Stimulated activated CD8-positive, alpha-beta memory T cell treated with anti-CD3 and anti-CD28 coated beads, Interleukin-4, amount 100 ng/mL, for 24 hours (primary cell): Measurements from ENCODE around the gene IRGQ.
A peak's percentile ranks its signal among the peaks of the same experiment; 100 is the strongest.
"Not testable (repeated sequence)": the region's sequence is repeated elsewhere in the genome, so short reads cannot be mapped to it uniquely, and the experiment has no call there.

Experiments used
- DNase-seq: peaks from one replicate; pipeline ENCODE4 v3.0.0-alpha.2; 2020; ENCODE audit warnings: low read depth

Gene IRGQ

GRCh38 chr19:43623889-43624670 is 28.1 kb upstream of the IRGQ start:
- no peak for DNase-seq

- DNase-seq = no peak
These were observed 27.0 kb upstream of the IRGQ start for GRCh38 chr19:43622956-43623355.

GRCh38 chr19:43622070-43622469 is 26.1 kb upstream of the IRGQ start:
- no peak for DNase-seq

- DNase-seq = no peak
These were observed 24.4 kb upstream of the IRGQ start for GRCh38 chr19:43620061-43621001.

- DNase-seq = peak; percentile 80
These were observed 23.5 kb upstream of the IRGQ start, which contains the start of gene ZNF428 for GRCh38 chr19:43619262-43620060. TSS of gene ZNF428 (minus strand) at chr19:43619629. CDS start at chr19:43614304, 5,325 bp downstream.

GRCh38 chr19:43618921-43619261 is 23.0 kb upstream of the IRGQ start:
- peak; percentile 15 for DNase-seq

- no peak for DNase-seq
These were observed 21.0 kb upstream of the IRGQ start for GRCh38 chr19:43616954-43617353.

GRCh38 chr19:43616306-43616705 is 20.4 kb upstream of the IRGQ start:
- no peak for DNase-seq

GRCh38 chr19:43612374-43612773 is 16.4 kb upstream of the IRGQ start:
- DNase-seq = no peak

- DNase-seq = no peak
These were observed 15.9 kb upstream of the IRGQ start, which contains the start of gene SRRM5 for GRCh38 chr19:43611788-43612187. TSS of gene SRRM5 (plus strand) at chr19:43612088. CDS start at chr19:43612122, 34 bp downstream.

GRCh38 chr19:43610493-43610892 is 14.6 kb upstream of the IRGQ start:
- DNase-seq = no peak

GRCh38 chr19:43609872-43610271 is 13.9 kb upstream of the IRGQ start:
- DNase-seq = no peak

GRCh38 chr19:43607238-43608205 is 11.6 kb upstream of the IRGQ start:
- DNase-seq = no peak

- DNase-seq = no peak
These were observed 10.8 kb upstream of the IRGQ start for GRCh38 chr19:43606569-43607229.

- no peak for DNase-seq
These were observed 10.1 kb upstream of the IRGQ start for GRCh38 chr19:43605875-43606568.

GRCh38 chr19:43600326-43600725 is 4.4 kb upstream of the IRGQ start:
- not testable (repeated sequence) for DNase-seq

GRCh38 chr19:43599635-43600295 is 3.8 kb upstream of the IRGQ start:
- no peak for DNase-seq

GRCh38 chr19:43598445-43599240 is 2.7 kb upstream of the IRGQ start:
- DNase-seq = no peak
